Neural progenitor cell (in vitro differentiated cells): Measurements from ENCODE around the gene CENPH. TPM values are rescaled to one million over a fixed set of nuclear protein-coding genes. Genes with fewer than 3 reads are reported as not detected.

Experiments
- DNase-seq: peaks from one replicate; pipeline ENCODE4 v3.0.0-alpha.2; 2016; ENCODE audit warnings: low spot score
- H2AFZ ChIP-seq: fragments of 200-600 bp; sonication (generic); replicated peaks from 2 replicates; pipeline ENCODE4 v1.6.1; 2016; ENCODE audit warnings: antibody characterized with exemption
- H3F3A ChIP-seq: fragments of 200-600 bp; sonication (generic); 2 replicates; pipeline ENCODE4 v1.6.1; 2016; ENCODE audit warnings: antibody characterized with exemption, low read depth
- H3K27ac ChIP-seq: fragments of 200-600 bp; sonication (generic); 2 replicates; pipeline ENCODE4 v1.5.1; 2016; ENCODE audit warnings: mild to moderate bottlenecking
- H3K27me3 ChIP-seq: fragments of 200-600 bp; sonication (generic); 2 replicates; pipeline ENCODE4 v1.6.1; 2016; ENCODE audit warnings: mild to moderate bottlenecking, moderate library complexity
- H3K36me3 ChIP-seq: fragments of 200-600 bp; sonication (generic); 2 replicates; pipeline ENCODE4 v1.5.1; 2016
- H3K4me1 ChIP-seq: fragments of 200-600 bp; sonication (generic); 2 replicates; pipeline ENCODE4 v1.6.1; 2016; ENCODE audit warnings: mixed run types
- H3K4me2 ChIP-seq: fragments of 200-600 bp; sonication (generic); 2 replicates; pipeline ENCODE4 v1.6.1; 2016
- H3K4me3 ChIP-seq: fragments of 200-600 bp; sonication (generic); 2 replicates; pipeline ENCODE4 v1.5.1; 2016
- H3K79me2 ChIP-seq: fragments of 200-600 bp; sonication (generic); 2 replicates; pipeline ENCODE4 v1.6.1; 2016; ENCODE audit warnings: low read depth
- H3K9ac ChIP-seq: fragments of 200-600 bp; sonication (generic); 2 replicates; pipeline ENCODE4 v1.6.1; 2016
- H3K9me3 ChIP-seq: fragments of 200-600 bp; sonication (generic); 2 replicates; pipeline ENCODE4 v1.5.1; 2016; ENCODE audit warnings: low read depth
- H4K20me1 ChIP-seq: fragments of 200-600 bp; sonication (generic); 2 replicates; pipeline ENCODE4 v1.6.1; 2016; ENCODE audit warnings: low read depth
- H3K27ac Mint-ChIP-seq: 3 replicates; pipeline ENCODE4 v1.8.0; 2021; ENCODE audit warnings: mixed read lengths
- H3K27me3 Mint-ChIP-seq: 2 replicates; pipeline ENCODE4 v1.8.0; 2022; ENCODE audit warnings: low read depth, mild to moderate bottlenecking, inconsistent platforms, moderate library complexity, mixed read lengths; ENCODE audit not compliant: insufficient read depth
- H3K36me3 Mint-ChIP-seq: 3 replicates; pipeline ENCODE4 v1.8.0; 2021; ENCODE audit warnings: mixed read lengths
- H3K4me1 Mint-ChIP-seq: 3 replicates; pipeline ENCODE4 v1.8.0; 2021; ENCODE audit warnings: mixed read lengths
- H3K4me3 Mint-ChIP-seq: 3 replicates; pipeline ENCODE4 v1.8.0; 2021; ENCODE audit warnings: mild to moderate bottlenecking, moderate library complexity, mixed read lengths
- H3K9me3 Mint-ChIP-seq: 3 replicates; pipeline ENCODE4 v1.8.0; 2020; ENCODE audit warnings: mixed read lengths
- EZH2 ChIP-seq: fragments of 200-600 bp; sonication (generic); IDR thresholded peaks from 2 replicates; pipeline ENCODE4 v1.6.1; 2017; ENCODE audit warnings: antibody characterized with exemption, mild to moderate bottlenecking, moderate library complexity
- EZH2phosphoT487 ChIP-seq: fragments of 200-600 bp; sonication (generic); IDR thresholded peaks from 2 replicates; pipeline ENCODE4 v1.6.1; 2017; ENCODE audit warnings: antibody characterized with exemption
- total RNA-seq: library from RNA; depleted of rRNA; stranded (reverse); fragments of >200 nt; gene quantifications from 2 replicates; pipeline ENCODE4 v1.2.3, GENCODE V29; 2015; ENCODE audit warnings: low replicate concordance
- TF ChIP-seq, protein P1 (sequence below): fragments of 200-600 bp; sonication (generic); IDR thresholded peaks from 2 replicates; pipeline ENCODE4 v1.5.1; 2017; ENCODE audit warnings: antibody characterized with exemption, mild to moderate bottlenecking

The CENPH gene
- total RNA-seq, 1 donor from 2014 or later = 303 TPM

DNA sequence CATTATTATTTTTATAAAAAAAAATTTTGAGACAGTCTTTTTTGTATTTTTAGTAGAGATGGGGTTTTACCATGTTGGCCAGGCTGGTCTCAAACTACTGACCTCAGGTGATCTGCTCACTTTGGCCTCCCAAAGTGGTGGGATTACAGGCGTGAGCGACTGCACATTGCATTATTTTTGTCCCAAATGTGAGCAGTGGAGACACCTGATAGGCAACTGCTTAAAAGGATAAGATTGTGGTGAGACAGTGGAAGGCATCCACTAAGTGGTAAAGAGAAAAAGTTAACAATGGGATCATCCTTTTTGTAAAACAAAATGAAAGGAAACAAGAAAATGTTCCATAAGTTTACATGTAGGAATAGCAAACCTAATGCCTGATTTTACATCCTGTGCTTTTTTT, 2.0 kb upstream of the CENPH start:
- Mint-ChIP-seq H3K36me3 (peaks cover 4% of the 10 kb centered on the region), H3K4me1 (peaks cover 14% of the 10 kb centered on the region), H3K27ac (no peak overlapping the region), H3K27me3 (peaks cover 2% of the 10 kb centered on the region), H3K4me3 (peak overlapping the region; percentile 98), H3K9me3 (no peaks in the 10 kb centered on the region)
- Histone ChIP-seq H3K4me3 (no peak overlapping the region), H3K79me2 (peaks cover 30% of the 10 kb centered on the region), H3K9ac (no peak overlapping the region), H2AFZ (no peak overlapping the region), H3K4me1 (peaks cover 7% of the 10 kb centered on the region), H3K9me3 (no peaks in the 10 kb centered on the region), H3K4me2 (no peak overlapping the region), H3K27ac (no peak overlapping the region), H3F3A (peaks cover 10% of the 10 kb centered on the region), H4K20me1 (no peaks in the 10 kb centered on the region), H3K27me3 (no peaks in the 10 kb centered on the region), H3K36me3 (peaks cover 9% of the 10 kb centered on the region)
- no peak for DNase-seq
- no peak for TF ChIP-seq EZH2

DNA sequence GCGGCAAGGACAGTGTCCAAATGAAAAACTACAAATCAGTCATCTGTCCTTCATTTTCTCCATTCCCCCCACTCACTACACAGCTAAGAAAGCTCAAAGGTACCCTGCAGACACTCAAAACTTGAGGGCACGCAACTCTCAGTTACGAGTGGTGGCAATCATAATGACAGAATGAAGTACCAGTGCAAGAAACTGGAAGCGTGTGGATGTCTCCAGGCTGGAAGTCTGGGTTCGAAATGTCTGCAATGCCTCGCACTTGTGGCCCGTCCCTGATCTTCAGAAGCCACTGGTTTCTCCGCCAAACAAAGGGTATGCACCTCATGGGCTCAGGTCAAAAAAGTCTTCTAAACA, 597 bp upstream of the CENPH start:
- H3F3A ChIP-seq = peaks cover 10% of the 10 kb centered on the region
- H3K4me1 Mint-ChIP-seq = peaks cover 14% of the 10 kb centered on the region
- peaks cover 30% of the 10 kb centered on the region for H3K79me2 ChIP-seq
- H3K9me3 ChIP-seq = no peaks in the 10 kb centered on the region
- H3K4me3 Mint-ChIP-seq = peak overlapping the region; percentile 98
- TF ChIP-seq EZH2 (no peak), EZH2phosphoT487 (no peak)
- TF ChIP-seq, protein P1, sequence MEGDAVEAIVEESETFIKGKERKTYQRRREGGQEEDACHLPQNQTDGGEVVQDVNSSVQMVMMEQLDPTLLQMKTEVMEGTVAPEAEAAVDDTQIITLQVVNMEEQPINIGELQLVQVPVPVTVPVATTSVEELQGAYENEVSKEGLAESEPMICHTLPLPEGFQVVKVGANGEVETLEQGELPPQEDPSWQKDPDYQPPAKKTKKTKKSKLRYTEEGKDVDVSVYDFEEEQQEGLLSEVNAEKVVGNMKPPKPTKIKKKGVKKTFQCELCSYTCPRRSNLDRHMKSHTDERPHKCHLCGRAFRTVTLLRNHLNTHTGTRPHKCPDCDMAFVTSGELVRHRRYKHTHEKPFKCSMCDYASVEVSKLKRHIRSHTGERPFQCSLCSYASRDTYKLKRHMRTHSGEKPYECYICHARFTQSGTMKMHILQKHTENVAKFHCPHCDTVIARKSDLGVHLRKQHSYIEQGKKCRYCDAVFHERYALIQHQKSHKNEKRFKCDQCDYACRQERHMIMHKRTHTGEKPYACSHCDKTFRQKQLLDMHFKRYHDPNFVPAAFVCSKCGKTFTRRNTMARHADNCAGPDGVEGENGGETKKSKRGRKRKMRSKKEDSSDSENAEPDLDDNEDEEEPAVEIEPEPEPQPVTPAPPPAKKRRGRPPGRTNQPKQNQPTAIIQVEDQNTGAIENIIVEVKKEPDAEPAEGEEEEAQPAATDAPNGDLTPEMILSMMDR = no peak
- H3K27ac Mint-ChIP-seq = peak overlapping the region; percentile 100
- peaks cover 2% of the 10 kb centered on the region for H3K27me3 Mint-ChIP-seq
- H3K36me3 ChIP-seq = peaks cover 11% of the 10 kb centered on the region
- peak overlapping the region; percentile 72 for H3K9ac ChIP-seq
- no peak for DNase-seq
- peaks cover 6% of the 10 kb centered on the region for H3K36me3 Mint-ChIP-seq
- peak overlapping the region; percentile 92 for H3K4me3 ChIP-seq
- peaks cover 7% of the 10 kb centered on the region for H3K4me1 ChIP-seq
- peak overlapping the region; percentile 92 for H3K27ac ChIP-seq
- no peaks in the 10 kb centered on the region for H3K27me3 ChIP-seq
- peak overlapping the region; percentile 99 for H2AFZ ChIP-seq
- H4K20me1 ChIP-seq = no peaks in the 10 kb centered on the region
- H3K4me2 ChIP-seq = peak overlapping the region; percentile 92
- H3K9me3 Mint-ChIP-seq = no peaks in the 10 kb centered on the region

DNA sequence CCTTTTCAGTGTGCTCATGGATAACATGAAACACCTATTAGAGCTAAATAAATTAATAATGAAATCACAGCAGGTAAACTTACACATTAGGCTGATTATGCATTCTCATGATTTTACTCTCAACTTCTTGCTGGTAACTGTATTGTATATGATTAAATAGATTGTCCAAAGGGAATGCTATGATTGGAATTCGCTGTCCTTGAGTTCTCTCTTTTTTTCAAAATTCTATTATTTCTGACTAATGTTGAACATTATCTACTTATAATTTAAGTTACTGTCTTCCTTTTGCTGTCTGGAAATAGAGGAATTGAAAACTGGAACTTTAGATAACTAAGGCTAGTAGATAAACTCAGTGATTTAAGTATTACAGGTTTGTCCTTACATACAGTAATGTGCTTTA, 13.1 kb downstream of the CENPH start:
- H3K4me3 ChIP-seq = no peak overlapping the region
- H3K4me2 ChIP-seq = no peak overlapping the region
- H3K9me3 Mint-ChIP-seq = no peaks in the 10 kb centered on the region
- no peak for TF ChIP-seq EZH2phosphoT487
- TF ChIP-seq EZH2 = no peak
- TF ChIP-seq, protein P1 = no peak
- H3K9ac ChIP-seq = no peak overlapping the region
- H3K4me1 ChIP-seq = no peaks in the 10 kb centered on the region
- no peaks in the 10 kb centered on the region for H3K9me3 ChIP-seq
- H3K4me1 Mint-ChIP-seq = no peaks in the 10 kb centered on the region
- H3F3A ChIP-seq = peaks cover 10% of the 10 kb centered on the region
- peaks cover 2% of the 10 kb centered on the region for H3K27me3 Mint-ChIP-seq
- H2AFZ ChIP-seq = no peak overlapping the region
- H3K27ac ChIP-seq = no peak overlapping the region
- no peaks in the 10 kb centered on the region for H3K27me3 ChIP-seq
- peaks cover 15% of the 10 kb centered on the region for H3K36me3 ChIP-seq
- no peak overlapping the region for H3K27ac Mint-ChIP-seq
- no peak for DNase-seq
- H4K20me1 ChIP-seq = no peaks in the 10 kb centered on the region
- no peaks in the 10 kb centered on the region for H3K79me2 ChIP-seq
- H3K36me3 Mint-ChIP-seq = peaks cover 14% of the 10 kb centered on the region
- no peak overlapping the region for H3K4me3 Mint-ChIP-seq

DNA sequence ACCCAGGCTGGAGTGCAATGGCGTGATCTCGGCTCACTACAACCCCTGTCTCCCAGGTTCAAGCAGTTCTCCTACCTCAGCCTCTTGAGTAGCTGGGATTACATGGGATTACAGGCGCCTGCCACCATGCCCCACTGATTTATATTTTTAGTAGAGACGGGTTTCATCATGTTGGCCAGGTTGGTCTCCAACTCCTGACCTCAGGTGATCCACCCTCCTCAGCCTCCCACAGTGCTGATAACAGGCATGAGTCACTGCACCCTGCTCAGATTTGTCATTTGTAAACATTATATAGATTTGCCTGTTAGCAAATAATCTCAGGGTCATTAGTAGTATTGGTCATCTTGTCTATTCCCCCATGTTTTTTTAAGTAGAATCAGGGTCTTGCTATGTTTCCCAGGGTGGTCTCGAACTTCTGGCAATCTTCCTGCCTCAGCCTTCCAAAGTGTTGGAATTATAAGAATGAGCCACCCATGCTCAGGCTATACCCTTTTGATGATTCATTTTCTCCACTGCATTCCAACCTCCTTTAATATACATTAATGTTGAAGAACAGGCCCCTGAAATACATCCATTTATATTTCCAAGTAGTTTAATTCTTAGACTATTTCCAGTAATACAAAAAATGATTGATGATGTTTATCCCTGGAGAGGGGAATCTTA, 17.3 kb downstream of the CENPH start:
- peaks cover 14% of the 10 kb centered on the region for H3K36me3 ChIP-seq
- H3K27ac ChIP-seq = no peak overlapping the region
- Mint-ChIP-seq H3K4me1 (no peaks in the 10 kb centered on the region), H3K36me3 (peaks cover 4% of the 10 kb centered on the region), H3K4me3 (no peak overlapping the region), H3K9me3 (no peaks in the 10 kb centered on the region), H3K27ac (no peak overlapping the region), H3K27me3 (peaks cover 2% of the 10 kb centered on the region)
- no peaks in the 10 kb centered on the region for H3K27me3 ChIP-seq
- no peak overlapping the region for H3K4me2 ChIP-seq
- no peak overlapping the region for H3K9ac ChIP-seq
- H3K79me2 ChIP-seq = no peaks in the 10 kb centered on the region
- H3F3A ChIP-seq = peaks cover 14% of the 10 kb centered on the region
- H3K4me3 ChIP-seq = no peak overlapping the region
- no peak overlapping the region for H2AFZ ChIP-seq
- TF ChIP-seq EZH2 (no peak), EZH2phosphoT487 (no peak)
- TF ChIP-seq, protein P1 = no peak
- no peaks in the 10 kb centered on the region for H3K4me1 ChIP-seq
- no peaks in the 10 kb centered on the region for H3K9me3 ChIP-seq
- H4K20me1 ChIP-seq = no peaks in the 10 kb centered on the region
- DNase-seq = no peak
